GM10266 (cell line): ENCODE results near the gene CDK18.
A peak's percentile ranks its signal among the peaks of the same experiment; 100 is the strongest.

Experiments
- DNase-seq: peaks from one replicate; pipeline ENCODE4 v3.0.0; 2012; ENCODE audit errors: extremely low spot score
- CTCF ChIP-seq: IDR thresholded peaks from 2 replicates; pipeline ENCODE4 v1.5.1; 2012; ENCODE audit warnings: mild to moderate bottlenecking, low read depth; ENCODE audit not compliant: control insufficient read depth, insufficient read depth; ENCODE audit errors: missing control alignments

The CDK18 gene

GRCh38 chr1:205519541-205520131 is 15.2 kb downstream of the CDK18 start:
- TF ChIP-seq CTCF = no peak
- DNase-seq = no peak

- no peak for DNase-seq
- TF ChIP-seq CTCF = no peak
These were observed 16.2 kb downstream of the CDK18 start for GRCh38 chr1:205520709-205521108.

- TF ChIP-seq CTCF = no peak
- DNase-seq = no peak
These were observed 17.2 kb downstream of the CDK18 start for GRCh38 chr1:205521686-205522085.

- DNase-seq = no peak
- TF ChIP-seq CTCF = no peak
These were observed 18.2 kb downstream of the CDK18 start for GRCh38 chr1:205522692-205523091.

GRCh38 chr1:205523261-205523890 is 18.9 kb downstream of the CDK18 start:
- DNase-seq = no peak
- no peak for TF ChIP-seq CTCF

GRCh38 chr1:205523891-205524793 is 19.7 kb downstream of the CDK18 start:
- peak; percentile 86 for TF ChIP-seq CTCF
- peak; percentile 81 for DNase-seq

- TF ChIP-seq CTCF = peak; percentile 22
- no peak for DNase-seq
These were observed 20.3 kb downstream of the CDK18 start for GRCh38 chr1:205524794-205525101.
